Measurements from ENCODE around the gene VSTM5. TPM values are rescaled to one million over a fixed set of nuclear protein-coding genes. Genes with fewer than 3 reads are reported as not detected.

Gene VSTM5
- total and polyA plus RNA-seq, 2 of the 8 experiments (the other 6 are each of a cell fraction or from before 2014, with no cell fraction given), result 0.22 to 0.70 TPM

GRCh38 chr11:93861808-93862207 is 11.4 kb upstream of the VSTM5 start (continued):
- TF ChIP-seq CHD7 (IDR thresholded peaks at IDR 0.05; ENCODE audit: insufficient replicate concordance, low read length) (no peak), TAF1 (IDR thresholded peaks at IDR 0.05; ENCODE audit: low read depth, low read length) (no peak), MAFK (IDR thresholded peaks at IDR 0.05; ENCODE audit: low read depth, low read length) (no peak), YY1 (IDR thresholded peaks at IDR 0.05; ENCODE audit: low read depth, low read length) (no peak), HDAC6 (IDR thresholded peaks at IDR 0.05; ENCODE audit: low read depth, low read length) (no peak), SP4 (IDR thresholded peaks at IDR 0.05; ENCODE audit: low read length) (no peak), ATF3 (IDR thresholded peaks at IDR 0.05; ENCODE audit: insufficient read depth, low read depth, low read length) (no peak)
